ENCODE data around the gene SPIRE2. TPM values are rescaled to one million over a fixed set of nuclear protein-coding genes. Genes with fewer than 3 reads are reported as not detected.

SPIRE2 gene
- total and polyA plus RNA-seq, 2 of the 13 experiments (the other 11 are each of a cell fraction or from before 2014, with no cell fraction given): 13.3 to 37.5 TPM

GRCh38 chr16:89919535-89920406 lies 91.5 kb downstream of the SPIRE2 start (continued):
- TF ChIP-seq KIAA2018 (CRISPR knock-in tag; IDR thresholded peaks at IDR 0.05; ENCODE audit: borderline replicate concordance) (no peak), PBX3 (CRISPR knock-in tag; IDR thresholded peaks at IDR 0.05; ENCODE audit: borderline replicate concordance) (no peak), ZNF253 (CRISPR knock-in tag; IDR thresholded peaks at IDR 0.05; ENCODE audit: borderline replicate concordance) (0 out of 2 replicates have a peak, but pooled peaks have one; percentile 27), ZMYM4 (CRISPR knock-in tag; IDR thresholded peaks at IDR 0.05) (no peak), ZNF878 (CRISPR knock-in tag; IDR thresholded peaks at IDR 0.05) (no peak), ZNF207 (IDR thresholded peaks at IDR 0.05; ENCODE audit: borderline replicate concordance) (no peak), MYC (CRISPR knock-in tag; IDR thresholded peaks at IDR 0.05; ENCODE audit: borderline replicate concordance) (no peak), ZSCAN5A (CRISPR knock-in tag; IDR thresholded peaks at IDR 0.05; ENCODE audit: borderline replicate concordance) (no peak), ZFP90 (CRISPR knock-in tag; IDR thresholded peaks at IDR 0.05; ENCODE audit: borderline replicate concordance) (0 out of 2 replicates have a peak, but pooled peaks have one; percentile 6), HNRNPL (IDR thresholded peaks at IDR 0.05; ENCODE audit: low read depth, low read length) (no peak), ZKSCAN1 (IDR thresholded peaks at IDR 0.05; ENCODE audit: low read length) (no peak), ZNF234 (CRISPR knock-in tag; conservative IDR thresholded peaks at IDR 0.05) (no peak), SRF (IDR thresholded peaks at IDR 0.05; ENCODE audit: low read depth, low read length) (no peak), RBFOX2 (IDR thresholded peaks at IDR 0.05; ENCODE audit: low read depth, low read length) (peak; percentile 61), ZC3H13 (CRISPR knock-in tag; IDR thresholded peaks at IDR 0.05) (peak; percentile 92)

Measured in HepG2 (cell line).